DOHH2 (cell line): Measurements from ENCODE around the gene VAC14.

Source experiments
- EZH2phosphoT487 ChIP-seq: fragments of 200-600 bp; sonication (generic); IDR thresholded peaks from 2 replicates; pipeline ENCODE4 v1.6.1; 2017; ENCODE audit warnings: borderline replicate concordance, mild to moderate bottlenecking, antibody characterized with exemption, low read length, moderate library complexity, mixed read lengths
- TF ChIP-seq, protein P1 (sequence below): fragments of 200-600 bp; sonication (generic); IDR thresholded peaks from one replicate; pipeline ENCODE4 v1.5.1; 2014; ENCODE audit warnings: antibody characterized with exemption, mild to moderate bottlenecking, low read depth, low read length; ENCODE audit not compliant: poor library complexity, severe bottlenecking

DNA sequence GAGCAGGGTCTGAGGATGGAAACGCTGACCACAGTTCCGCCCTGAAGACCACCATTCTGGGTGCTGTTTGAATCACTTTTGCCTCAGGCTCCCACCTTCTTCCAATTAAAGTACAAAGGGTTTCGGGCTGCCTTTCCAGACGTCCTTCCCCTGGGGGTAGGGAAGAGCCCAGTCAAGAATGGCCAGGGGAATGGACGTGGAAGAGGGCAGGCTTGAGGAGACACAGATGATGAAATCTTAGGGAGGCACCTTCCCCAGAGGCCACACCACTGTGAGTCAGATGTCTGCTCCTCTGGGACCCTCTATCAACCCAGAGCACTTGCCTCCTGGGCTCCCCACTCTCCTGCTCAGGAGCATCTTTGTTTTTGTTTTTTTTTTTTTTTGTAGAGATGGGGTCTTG is 87.6 kb downstream of the VAC14 start:
- TF ChIP-seq, protein P1, sequence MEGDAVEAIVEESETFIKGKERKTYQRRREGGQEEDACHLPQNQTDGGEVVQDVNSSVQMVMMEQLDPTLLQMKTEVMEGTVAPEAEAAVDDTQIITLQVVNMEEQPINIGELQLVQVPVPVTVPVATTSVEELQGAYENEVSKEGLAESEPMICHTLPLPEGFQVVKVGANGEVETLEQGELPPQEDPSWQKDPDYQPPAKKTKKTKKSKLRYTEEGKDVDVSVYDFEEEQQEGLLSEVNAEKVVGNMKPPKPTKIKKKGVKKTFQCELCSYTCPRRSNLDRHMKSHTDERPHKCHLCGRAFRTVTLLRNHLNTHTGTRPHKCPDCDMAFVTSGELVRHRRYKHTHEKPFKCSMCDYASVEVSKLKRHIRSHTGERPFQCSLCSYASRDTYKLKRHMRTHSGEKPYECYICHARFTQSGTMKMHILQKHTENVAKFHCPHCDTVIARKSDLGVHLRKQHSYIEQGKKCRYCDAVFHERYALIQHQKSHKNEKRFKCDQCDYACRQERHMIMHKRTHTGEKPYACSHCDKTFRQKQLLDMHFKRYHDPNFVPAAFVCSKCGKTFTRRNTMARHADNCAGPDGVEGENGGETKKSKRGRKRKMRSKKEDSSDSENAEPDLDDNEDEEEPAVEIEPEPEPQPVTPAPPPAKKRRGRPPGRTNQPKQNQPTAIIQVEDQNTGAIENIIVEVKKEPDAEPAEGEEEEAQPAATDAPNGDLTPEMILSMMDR = no peak
- no peak for TF ChIP-seq EZH2phosphoT487
